GM19372 (cell line): Measurements from ENCODE around the gene CHMP2A.

Source experiments
- ATAC-seq: cut with Tn5 transposase; IDR thresholded peaks from one replicate; pipeline ENCODE4 v1.9.1; 2021; ENCODE audit warnings: mild to moderate bottlenecking, low read depth, moderate library complexity; ENCODE audit not compliant: unreplicated experiment

CHMP2A gene

DNA sequence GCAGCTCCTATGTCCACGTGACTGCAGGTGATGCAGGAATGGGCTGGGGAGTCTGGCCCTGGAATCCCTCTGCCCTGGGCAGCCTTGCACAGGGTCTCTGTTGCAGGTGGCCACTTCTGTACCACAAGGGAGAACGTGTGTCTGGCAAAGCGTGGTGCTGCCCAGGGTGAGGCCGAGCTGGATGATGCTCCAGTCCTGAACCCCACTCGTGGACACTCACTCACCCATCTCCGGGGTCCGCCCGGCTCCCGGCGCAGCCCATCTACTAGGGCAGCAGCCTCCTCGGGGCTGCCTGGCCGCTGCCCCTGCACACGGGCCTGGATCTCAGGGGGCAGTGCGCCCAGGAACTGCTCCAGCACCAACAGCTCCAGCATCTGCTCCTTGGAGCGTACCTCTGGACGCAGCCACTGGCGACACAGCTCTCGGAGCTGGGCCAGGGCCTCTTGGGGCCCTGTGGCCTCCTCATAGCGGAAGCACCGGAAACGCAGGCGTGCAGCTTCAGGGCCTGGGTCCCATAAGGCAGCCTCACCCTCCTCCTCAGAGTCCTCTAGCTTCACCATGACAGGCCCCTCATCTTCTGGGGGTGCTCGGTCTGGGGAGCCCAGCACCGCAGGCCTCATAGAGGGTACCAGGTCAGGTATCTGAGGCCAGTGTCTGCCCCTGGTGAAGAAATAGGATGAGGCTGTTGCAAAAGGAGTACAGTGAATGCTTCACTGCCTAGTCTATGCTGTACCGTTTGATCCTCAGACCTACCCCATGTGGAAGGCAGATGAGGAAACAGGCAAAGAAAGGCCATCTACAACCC lies 16.1 kb upstream of the CHMP2A start:
- ATAC-seq = no peak

DNA sequence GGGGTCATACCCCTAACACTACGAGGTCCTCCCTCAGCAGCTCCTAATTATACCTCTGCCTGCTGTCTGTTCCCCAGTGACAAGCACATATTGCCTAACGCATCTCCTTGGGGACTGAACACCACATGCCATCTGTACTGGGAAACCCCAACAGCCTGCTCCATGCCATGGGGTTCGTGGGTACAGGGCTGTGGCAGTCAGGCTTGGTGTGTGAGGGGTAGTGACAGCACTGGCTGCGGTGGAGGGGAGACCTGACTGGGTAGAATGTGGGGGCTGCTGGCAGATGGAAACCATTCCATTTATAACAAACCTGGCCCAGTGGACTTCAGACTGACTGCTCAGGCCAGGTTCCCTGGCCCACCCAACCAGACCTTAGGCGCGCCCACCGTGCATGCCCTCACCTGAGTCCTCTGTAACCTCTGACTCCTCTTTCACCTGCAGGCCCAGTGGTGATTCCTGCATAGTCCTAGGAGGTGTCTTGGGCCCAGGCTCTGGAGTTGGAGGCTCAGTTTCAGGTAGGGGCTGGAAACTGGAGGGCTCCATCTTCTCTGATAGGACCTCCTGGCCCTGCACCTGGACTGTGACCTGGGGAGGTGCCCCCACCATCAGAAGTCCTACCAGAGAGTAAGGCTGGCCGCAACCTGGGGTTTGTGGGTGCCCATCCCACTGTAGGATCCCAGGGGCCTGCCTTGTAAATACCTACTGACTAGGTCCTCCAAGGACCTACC lies 15.2 kb upstream of the CHMP2A start:
- ATAC-seq = no peak

DNA sequence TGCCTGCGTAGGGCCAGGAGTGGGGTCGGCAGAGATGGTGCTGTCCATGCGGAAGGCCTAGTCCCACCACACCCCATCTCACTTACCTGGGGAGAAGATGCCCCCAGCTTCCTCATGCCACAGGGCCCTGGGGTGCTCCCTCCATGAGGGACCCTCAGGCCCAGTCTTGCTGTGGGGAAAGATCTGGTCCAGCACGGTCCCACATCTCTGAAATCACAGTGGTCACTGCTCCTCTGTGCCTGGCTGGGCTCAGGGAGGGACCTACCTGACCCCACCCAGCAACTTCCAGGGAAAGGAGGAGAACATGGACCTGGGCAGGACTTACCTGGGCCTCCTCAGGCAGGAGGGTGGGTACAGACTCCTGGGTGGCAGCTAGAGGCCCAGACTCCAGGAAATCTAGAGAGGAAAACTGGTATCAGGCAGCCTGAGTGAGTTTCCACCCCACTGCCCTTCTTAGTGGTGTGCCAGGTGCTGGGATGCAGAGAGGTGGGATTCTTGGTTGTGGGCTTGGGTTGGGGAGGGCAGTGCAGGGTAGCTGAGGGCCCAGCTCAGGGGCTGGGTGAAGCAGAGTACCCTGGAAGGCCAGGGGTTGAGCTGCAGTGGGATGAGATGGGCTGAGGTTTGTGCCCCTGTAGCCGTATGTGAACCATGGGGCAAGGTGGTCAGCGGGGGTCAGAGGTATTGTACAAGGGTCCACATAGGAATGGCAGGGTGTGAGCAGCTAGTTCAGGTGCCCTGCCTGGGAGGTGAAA lies 14.5 kb upstream of the CHMP2A start:
- ATAC-seq = no peak

DNA sequence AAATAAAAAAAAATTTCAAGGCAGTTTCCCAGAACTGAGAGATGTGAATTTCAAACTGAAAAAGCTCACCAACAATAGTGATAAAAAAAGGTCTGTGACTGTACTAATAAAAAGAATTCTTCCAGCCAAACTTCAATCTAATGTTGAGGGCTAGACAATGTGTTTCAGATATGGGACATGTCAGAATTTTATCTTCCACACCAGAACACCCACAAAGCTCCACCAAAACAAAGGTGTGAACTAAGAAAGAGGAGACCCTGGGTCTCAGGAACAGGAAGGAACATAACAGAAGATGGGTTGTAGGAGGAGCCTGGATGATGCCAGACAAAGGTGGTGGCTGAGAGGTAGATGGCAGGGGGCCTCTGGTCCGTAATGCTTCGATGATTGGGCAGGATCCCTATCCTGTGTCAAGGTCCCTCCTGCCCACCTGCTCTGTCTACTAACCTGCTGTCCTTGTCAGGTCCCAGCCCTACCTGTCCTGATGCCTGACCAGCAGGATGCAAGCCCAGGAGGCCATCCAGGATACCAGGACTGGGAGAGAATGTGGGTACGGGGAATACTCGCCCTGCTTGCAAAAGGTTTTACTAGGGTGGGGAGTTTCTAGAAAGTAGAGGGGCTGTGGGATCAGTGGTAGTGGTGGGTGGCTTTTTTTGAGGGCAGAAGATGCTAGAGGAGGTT lies 13.7 kb upstream of the CHMP2A start:
- ATAC-seq = no peak

GRCh38 chr19:58566989-58567388 lies 12.1 kb upstream of the CHMP2A start:
- ATAC-seq = no peak

GRCh38 chr19:58563823-58564222 lies 8.9 kb upstream of the CHMP2A start:
- no peak for ATAC-seq

GRCh38 chr19:58563034-58563573 lies 8.2 kb upstream of the CHMP2A start:
- ATAC-seq = no peak

GRCh38 chr19:58562122-58563033 lies 7.5 kb upstream of the CHMP2A start:
- ATAC-seq = no peak

DNA sequence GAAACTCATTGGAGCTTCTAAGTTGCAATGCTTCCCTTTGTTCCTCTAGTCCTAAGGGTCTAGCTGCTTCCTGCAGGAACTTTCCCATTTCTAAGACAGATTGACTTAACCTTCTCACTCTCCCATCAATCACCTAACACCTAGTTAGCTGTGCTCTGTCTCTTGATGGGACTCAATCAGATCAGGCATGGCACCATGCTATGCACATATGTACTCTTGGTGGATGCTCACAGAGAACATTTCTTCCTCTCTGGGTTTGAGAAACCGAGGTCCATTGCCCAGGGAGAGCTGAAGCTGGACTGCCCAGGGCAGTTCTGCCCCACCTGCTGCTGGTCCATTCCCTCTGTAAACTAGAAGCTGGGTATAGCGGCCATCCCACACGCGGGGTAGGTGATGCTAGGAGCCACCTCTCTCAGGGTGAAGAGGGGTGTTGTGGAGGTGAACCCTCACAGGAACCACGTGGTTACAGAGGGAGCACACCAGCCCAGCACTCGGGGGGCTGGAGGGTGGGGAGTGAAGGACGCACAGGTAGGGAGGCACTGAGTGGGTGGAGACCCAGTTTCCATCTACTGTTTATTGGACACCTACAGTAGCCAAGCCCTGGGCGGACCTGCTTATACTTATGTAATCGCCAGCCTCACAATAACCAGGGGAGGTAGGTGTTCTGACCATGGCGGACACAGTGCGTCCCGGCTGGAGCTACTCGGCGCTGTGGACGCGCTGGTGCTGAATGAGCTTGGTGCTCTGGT lies 6.6 kb upstream of the CHMP2A start:
- ATAC-seq = no peak

GRCh38 chr19:58560921-58561320 lies 6.0 kb upstream of the CHMP2A start:
- no peak for ATAC-seq

DNA sequence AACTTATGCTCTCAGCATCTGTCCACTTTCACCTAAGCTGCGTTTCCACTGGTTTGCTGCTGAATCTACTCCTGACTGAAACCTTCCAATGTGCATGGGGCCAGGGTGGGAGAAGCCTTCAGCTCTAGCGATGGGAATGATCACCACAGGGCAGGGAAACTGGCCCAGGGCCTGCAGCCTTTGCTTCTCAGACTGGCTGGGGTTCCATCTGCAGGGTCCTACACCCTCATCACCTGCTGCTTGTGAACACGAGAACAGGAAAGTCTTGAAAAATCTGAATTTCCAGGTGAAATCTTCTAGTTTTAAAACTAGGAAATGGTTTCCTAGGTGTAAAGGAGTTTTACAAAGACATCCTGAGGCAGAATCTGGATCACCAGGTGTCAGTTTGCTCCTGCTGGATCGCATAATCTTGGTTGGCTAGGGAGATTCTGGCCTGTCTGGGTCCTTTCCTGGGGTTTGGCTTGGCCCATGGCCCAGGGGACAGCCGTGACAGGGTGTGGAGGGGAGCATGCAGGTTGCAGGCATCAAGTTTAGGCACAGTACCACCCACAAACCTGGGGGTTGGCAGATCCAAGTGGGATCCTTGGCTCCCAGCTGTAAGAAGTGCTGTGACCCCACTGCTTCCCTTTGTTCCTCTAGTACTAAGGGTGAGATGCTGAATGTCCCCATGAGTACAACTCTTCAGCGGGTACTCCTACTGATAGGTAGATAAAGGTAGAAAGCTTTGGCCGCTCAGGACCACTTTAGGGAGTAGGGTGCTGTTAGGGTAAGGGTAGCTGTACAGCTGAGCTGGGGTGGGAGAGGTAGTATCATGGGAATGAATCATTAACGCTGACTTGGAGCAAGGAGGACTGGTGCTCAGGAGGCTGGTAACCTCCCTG lies 5.3 kb upstream of the CHMP2A start:
- ATAC-seq = no peak

- ATAC-seq = no peak
Observed at GRCh38 chr19:58559275-58560006, 4.5 kb upstream of the CHMP2A start.

DNA sequence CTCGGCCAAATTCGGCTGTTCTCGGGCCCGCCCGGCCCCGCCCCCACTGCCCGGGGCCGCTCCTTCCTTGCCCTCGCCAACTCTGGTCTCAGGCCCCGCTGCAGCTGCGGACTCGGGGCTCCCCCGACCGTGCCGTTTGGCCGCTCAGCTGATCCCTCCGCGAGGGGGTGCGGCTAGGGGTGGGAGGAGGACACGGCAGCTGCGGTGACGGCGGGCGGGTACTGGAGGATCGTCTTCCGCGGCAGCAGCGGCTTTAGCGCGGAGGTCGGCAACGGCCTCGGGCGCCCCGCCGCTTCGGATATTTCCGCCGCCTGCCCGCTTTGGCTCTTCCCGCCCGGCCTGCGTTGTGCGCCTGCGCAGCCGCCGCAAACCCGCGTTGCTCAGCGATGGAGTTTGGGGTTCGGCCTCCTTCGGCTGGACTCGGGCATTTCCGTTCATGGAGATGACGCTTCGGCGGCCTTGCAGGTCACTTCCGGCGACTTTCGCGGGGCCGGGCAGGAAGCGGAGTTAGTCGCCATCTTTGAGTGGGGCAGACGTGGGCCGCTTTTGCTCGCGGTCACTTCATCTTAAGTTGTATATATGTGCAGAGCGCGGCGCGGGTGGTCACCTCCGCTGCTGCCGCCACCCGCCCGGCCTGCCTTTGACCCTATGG lies 3.8 kb upstream of the CHMP2A start:
- ATAC-seq = peak; percentile 47

- peak; percentile 0 for ATAC-seq
Observed at GRCh38 chr19:58558066-58558622, 3.2 kb upstream of the CHMP2A start, which contains the start of gene UBE2M. UBE2M (minus strand) TSS chr19:58558611; CDS start chr19:58558381, 230 bp downstream.

DNA sequence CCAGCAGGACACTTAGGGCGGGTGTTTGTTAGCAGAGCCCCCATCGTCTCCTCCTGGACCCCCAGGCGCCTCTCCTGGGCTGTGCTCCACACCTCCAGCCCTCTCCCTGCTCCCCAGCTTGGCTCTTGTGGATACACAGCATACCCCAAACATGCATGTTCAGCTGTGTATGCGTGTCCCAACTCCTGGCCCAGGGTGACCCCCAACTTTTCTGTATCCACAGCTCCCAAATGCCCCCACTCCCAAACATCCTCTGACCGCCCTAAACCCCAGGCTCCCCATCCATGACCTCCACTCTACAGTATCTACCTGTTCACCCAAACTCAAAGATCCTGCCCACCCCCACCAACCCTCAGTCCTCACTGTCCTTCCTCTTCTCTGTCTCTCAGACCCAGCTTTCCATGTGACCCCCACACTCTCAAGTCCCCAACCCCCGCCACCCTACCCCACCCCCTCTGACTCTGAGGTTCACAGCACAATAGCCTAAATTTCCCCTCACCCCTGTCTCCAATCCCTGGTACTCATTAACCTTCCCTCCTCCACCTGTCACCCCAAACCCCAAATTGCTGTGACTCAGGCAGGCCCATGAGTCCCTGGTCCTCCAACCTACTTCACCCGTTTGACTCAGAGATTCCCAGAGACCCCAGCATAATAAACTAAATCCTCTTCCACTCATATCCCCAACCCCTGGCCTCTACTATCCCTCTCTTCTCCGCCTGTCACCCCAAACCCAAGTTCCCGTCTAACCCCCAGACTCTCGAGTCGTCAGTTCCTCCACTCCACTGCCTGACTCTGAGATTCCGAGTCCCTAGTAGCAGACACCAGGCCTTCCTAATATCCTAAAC lies 2.5 kb upstream of the CHMP2A start:
- no peak for ATAC-seq
